Measurements from ENCODE around the gene MRAP2.
"Not testable (repeated sequence)": the region's sequence is repeated elsewhere in the genome, so short reads cannot be mapped to it uniquely, and the experiment has no call there.

Gene MRAP2

DNA sequence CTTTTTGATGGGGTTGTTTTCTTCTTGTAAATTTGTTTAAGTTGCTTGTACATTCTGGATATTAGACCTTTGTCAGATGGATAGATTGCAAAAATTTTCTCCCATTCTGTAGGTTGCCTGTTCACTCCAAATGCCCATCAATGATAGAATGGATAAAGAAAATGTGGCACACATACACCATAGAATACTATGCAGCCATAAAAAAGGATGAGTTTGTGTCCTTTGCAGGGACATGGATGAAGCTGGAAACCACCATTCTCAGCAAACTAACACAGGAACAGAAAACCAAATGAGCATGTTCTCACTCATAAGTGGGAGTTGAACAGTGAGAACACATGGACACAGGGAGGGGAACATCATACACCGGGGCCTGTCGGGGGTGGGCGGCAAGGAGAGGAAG is 1.6 kb upstream of the MRAP2 start:
- not testable (repeated sequence) for DNase-seq (ENCODE audit: low spot score)

DNA sequence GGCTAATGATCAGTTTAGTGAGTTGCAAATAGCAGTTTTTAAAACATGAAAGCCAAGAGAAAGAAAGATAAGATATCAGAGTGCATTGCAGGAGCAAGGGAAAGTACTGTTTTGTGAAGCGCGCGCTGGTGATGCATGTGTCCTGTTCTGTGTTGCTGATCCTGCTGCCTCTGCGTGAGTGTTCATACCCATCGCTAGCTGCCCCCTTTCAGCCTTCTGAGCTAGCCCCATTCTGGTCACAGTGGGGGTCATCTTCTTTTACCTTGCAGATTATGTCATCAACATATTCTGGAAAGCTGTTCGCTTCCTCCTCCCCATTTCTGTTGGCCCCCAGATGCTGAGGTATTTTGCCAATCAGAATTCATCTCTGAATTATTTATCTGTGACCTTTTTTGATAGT is 1.9 kb downstream of the MRAP2 start:
- no peak for DNase-seq (ENCODE audit: low spot score)

DNA sequence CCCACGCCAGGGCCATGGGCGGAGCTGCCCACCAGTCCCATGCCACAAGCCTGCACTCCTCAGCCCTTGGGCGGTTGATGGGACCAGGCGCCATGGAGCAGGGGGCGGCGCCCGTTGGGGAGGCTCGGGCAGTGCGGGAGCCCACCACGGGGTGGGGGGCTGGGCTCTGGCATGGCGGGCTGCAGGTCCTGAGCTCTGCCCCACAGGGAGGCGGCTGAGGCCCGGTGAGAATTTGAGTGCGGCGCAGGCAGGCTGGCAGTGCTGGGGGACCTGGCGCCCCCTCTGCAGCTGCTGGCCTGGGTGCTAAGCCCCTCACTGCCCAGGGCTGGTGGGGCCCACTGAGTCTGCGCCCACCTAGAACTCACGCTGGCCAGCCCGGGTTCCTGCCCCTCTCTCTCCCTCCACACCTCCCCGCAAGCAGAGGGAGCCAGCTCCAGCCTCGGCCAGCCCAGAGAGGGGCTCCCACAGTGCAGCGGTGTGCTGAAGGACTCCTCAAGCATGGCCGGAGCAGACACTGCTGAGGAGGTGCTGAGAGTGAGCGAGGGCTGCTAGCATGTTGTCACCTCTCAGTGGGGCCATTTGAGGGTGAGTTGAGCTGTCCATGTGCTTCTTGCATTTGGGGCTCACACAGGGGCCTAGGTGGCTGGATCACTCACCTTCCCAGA is 4.0 kb downstream of the MRAP2 start:
- no peak for DNase-seq (ENCODE audit: low spot score)

DNA sequence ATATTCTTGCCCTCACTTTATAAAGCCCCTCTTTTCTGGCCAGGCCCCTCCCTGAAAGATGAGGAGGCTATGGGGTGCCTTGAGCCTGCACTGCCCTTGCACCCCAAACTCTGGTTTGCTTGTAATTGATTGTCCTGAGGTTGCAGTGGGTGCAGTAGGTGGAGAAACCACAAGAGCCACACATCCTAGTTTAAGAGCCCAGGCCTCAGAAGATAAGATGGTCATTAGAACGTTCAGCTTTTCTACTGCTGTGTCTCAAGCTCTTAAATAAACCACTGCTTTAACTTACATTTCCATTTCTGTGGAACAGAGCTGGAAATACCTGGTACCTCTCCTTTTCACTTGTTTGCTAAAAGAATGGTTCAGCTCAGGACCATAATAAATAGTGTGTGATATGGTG is 9.0 kb downstream of the MRAP2 start:
- no peak for DNase-seq (ENCODE audit: low spot score)

DNA sequence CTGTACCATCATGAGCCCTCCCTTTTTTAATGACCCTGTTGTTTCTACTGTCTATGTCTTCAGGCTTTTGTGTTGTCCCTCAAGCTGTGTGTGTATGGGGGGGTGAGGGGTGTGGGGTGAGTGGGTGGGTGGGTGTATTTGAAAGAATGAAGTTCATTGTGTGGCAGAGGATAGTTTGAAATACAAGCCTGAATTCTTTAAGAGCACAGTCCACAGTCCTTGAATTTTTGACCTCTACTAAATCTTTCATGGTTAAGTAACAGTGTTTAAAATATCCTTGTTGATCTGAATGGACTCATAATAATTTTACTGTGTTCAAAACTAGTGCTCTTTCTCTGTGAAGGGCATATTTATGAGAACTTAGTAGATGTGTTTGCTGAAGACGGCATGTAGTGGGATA is 10.0 kb downstream of the MRAP2 start:
- DNase-seq (ENCODE audit: low spot score), result no peak

DNA sequence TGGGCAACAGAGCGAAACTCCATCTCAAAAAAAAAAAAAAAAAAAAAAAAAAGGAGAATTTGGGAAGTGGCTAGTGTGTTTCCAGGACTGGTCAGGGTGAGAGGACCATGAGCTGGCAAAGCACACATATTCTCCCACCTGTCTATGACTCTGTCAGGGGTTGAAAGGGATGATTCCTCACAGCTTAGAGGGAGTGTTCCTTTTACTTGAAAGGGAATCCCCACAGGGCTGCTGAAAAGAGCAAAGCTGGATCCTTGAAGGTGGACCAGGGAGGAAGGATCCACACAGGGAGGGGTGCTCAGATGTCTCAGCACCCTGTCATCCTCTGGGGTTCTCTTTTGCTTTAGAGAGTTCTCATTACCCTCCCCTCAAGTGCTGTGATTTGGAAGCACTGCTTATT is 13.2 kb downstream of the MRAP2 start:
- no peak for DNase-seq (ENCODE audit: low spot score)

DNA sequence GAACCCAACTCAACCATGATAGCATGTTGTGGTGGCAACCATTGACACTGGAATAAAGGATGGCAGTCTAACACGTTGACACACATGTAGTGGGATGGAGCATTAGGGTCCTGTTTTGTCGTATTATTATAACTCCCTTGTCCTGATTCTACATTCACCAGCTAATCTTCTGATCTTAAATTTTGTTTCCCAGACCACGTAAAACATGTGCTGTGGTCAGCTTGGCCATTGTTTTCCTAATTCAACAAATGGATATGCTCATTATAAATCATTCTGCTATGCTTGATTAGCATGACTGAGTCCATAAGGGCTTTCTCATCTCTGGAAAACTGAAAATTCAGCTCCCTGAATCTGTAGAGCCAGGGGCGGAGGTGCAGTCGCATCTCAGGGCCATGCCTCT is 15.0 kb downstream of the MRAP2 start:
- no peak for DNase-seq (ENCODE audit: low spot score)

DNA sequence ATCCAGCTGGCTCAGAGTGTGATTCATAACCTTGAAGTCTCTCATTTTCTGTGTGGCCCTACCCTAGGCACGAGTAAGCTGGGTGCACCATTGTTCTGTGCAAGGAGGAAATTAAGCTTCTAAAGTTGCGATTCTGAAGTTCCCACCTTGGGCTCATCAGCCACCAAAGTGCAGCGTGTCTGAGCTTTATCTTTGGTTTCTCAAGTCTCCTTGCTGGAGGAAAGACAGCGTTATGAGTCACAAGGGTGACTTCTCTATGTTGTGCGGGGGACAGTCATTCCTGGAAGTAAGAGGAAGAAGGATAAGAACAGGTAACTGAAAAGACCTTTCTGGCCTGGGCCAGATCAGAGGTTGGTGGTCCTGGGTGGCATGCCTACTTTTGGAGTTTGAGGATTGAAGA is 16.8 kb downstream of the MRAP2 start:
- no peak for DNase-seq (ENCODE audit: low spot score)

DNA sequence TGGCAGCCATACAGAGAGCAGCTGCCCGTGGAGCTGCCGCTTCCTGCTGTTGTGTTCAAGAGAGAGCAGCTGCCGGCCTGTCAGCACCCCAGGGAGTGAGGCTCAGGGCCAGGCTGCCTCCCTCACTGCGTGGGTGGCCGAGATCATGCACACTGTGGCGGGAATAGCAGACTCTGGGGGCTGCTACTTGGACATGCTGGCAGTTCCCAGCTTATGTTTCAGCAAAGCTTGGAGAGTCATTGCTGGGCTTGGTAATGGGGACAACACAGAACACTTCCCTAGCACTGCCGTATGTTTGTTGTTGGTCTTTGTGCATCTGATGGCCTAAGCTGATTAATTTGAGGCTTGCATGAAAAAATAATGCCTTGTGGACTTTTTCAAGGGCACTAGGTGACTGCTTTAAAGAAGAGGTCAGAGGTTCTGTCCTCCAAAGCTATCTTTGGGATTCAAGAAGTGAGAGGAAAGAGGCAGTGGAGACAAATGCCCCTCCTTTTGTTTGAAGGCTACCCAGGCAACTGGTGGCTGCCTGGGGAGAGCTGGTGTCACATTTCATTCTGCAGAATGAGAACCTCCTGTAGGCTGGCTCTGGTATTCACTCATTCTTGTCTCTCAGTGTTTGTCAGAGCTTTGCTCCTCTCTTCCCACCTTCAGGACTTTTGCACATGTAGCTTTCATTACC is 18.8 kb downstream of the MRAP2 start:
- DNase-seq (ENCODE audit: low spot score), result no peak

DNA sequence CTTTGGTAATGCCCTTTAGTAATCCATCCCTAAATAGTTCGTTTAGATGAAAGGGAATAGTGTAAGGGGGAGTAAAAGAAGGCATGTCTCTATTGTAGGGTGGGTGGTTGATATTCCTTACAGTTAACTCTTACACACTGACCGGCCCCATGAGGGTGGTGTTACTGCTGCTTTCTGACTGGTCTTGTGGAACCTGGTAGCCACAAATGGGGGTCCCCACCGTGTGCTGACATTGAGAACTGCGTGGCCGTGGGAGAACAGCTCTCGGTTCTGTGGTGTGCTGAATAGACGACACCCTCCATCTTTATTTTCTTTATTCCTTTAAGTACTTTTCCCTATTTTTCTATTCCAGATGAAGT is 19.3 kb downstream of the MRAP2 start:
- DNase-seq (ENCODE audit: low spot score), result no peak

DNA sequence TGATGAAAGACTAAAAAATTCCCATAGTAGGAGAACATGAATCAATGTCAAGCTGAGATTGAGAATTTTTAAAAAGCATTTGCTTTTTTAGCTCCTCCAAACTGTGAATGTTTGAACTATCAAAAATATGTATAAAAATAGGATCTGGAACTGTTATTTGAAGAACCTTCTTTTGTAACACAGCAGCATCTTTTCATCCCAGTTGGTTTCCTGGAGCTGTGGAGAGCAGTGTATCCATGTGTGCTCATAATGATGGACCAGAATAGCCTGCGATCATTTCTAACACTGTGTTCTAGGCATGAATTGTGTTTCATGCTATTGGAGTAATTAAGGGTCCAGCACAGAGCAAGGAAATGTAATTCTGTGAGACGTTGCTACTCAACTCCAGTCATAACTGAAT is 22.1 kb downstream of the MRAP2 start:
- DNase-seq (ENCODE audit: low spot score), result no peak

DNA sequence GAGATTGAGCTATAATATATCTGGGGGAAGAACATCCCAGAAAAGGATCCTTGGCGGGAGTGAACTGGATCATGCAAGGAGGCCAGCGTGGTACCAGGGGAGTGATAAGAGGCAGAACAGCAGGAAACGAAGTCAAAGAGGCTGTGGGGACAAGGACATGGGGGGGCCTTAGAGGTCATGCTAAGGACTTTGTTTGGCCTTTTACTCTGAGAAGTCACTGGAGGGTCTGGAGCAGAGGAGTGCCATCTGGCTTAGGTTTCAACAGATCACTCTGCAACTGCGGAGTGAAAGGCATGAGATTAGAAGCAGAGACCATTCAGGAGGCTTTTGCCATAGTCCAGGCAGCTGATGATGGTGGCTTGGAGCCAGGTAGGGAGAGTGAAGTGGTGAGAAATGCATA is 24.3 kb downstream of the MRAP2 start:
- DNase-seq (ENCODE audit: low spot score), result no peak

DNA sequence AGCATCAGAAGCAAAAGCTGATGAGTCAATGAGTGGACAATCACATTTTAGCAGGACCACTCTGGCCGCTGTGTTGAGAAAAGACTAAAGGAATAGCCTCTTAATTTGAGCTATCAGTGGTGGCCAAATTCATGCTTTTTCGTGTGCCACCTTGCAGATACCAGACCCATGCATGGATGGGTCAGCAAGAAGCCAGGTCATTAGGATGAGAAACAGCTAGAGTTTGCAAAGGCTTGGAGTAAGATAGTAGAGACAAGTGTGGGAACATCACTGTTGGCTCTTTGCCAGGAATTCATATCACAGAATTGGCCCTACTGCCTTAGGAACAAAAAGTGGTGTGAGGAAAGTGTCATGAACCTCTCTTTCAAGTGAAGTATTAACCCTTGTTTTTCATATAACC is 25.5 kb downstream of the MRAP2 start:
- DNase-seq (ENCODE audit: low spot score), result no peak

DNA sequence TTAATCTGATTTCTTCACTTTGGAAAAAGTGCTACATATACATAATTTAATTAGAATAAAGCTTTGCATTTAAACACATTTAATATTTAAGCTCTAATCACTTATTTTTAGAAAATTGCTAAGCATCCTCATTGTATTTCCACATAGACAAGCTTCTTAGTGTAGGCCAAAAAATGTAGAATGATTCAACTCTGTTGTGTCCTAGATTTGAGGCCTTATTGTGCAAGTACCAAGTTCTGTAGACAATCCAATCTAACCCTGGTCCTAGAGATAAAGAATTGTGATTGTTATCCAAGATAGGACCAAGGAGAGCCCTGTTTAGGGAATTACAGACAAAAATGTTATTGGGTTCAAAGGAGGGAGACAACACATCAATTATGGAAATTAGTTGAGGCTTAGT is 27.6 kb downstream of the MRAP2 start:
- no peak for DNase-seq (ENCODE audit: low spot score)

DNA sequence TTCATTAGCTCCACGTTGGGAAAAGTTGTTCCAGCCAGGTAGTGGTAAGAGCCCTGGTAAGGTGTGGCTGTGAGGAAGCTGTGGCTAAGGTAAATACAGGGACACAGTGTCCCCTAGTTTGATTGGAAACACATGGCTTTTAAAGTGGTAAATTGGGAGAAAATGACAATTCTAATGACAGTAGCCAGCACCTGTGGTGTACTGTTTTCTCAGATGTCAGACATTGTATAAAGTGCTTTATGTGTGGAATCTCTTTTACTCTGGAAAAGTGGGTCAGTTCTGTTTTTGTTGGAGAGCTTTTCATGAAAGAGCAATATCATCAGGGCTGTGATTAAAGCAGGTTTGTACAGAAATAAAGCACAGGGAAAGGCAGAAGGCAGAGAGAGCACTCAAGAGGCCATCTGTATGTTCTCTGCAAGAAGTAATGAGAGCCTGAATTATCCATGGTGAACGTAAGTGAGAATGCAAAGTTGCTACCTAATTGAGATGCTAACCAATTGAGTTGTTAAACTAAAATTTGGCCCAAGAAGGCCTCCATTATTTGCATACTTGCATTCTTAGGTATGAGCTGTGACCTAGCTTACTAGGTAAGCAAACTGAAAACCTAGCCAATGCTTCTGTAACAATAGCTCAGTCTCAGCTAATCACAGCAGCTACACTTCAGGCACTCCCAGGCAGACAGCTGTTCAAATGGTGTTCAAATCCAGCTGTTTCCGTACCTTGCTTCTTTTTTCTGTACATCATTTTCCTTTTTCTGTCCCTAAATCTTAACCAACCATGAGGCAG is 28.2 kb downstream of the MRAP2 start:
- no peak for DNase-seq (ENCODE audit: low spot score)

DNA sequence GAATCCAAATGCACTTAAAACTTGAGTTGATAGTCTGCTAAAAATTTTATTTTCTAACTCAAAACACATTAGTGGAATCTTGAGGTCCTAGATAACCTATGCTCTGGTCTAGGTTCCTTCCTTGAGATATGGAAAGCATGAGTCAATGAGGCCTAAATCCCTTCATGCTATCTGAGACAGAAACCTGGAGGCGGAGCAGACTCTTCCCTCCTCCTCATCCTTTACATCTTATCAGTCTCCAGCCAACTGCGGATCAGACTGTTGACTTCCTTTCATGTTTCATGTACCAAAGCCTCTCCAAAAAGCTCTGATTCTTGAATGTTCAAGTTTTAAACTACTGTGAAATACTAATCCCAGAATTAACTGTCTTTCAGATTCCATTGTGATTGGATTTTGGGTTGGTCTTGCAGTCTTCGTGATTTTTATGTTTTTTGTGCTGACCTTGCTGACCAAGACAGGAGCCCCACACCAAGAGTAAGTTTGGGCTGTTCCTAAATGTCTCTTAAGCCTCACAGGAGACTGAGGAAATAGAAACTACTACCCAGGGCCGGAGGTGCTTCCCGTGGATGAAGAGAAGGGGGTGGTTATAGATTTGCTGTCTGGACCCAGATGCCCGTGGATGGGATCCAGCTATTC is 29.1 kb downstream of the MRAP2 start:
- DNase-seq (ENCODE audit: low spot score), result no peak

DNA sequence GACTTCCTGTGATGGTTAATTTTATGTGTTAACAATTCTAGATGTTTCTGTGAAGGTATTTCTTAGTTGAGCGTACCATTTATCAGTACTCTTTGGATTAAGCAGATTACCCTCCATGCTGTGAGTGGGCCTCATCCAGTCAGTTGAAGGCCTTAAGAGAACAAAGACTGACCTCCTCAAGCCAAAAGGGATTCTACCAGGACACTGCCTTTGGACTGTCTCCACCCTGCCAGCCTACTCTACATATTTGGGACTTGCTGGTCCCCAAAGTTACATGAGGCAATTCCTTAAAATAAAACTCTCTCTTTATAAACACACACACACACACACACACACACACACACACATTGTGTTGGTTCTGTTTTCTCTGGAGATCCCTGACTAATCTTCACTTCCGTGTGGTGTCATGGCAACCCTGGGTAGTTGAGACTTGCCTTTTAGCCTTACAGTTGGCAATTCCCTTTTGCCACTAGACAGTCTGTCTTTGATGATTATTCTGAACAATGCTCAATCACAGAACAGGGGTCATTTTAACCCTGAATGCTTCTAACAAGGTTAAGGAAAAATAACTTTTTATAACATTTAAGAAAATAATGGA is 32.2 kb downstream of the MRAP2 start:
- no peak for DNase-seq (ENCODE audit: low spot score)

DNA sequence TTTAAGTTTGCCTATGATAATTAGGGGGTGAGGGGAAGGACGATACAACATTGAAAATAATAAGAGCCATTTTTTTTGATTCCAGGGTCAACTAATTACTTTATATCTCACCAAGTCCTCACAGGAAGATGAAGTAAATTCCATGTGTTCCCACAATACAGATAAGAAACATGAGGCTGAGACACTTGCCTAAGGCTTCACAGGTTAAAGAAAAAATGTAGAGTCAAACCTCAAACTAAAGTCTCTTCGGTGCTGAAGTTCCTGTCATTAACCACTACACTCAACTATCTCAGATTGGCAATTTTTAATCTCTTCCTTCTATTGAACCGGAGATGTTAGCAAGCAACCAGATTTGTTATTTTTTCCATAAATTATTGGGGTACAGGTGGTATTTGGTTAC is 33.0 kb downstream of the MRAP2 start:
- DNase-seq (ENCODE audit: low spot score), result no peak

DNA sequence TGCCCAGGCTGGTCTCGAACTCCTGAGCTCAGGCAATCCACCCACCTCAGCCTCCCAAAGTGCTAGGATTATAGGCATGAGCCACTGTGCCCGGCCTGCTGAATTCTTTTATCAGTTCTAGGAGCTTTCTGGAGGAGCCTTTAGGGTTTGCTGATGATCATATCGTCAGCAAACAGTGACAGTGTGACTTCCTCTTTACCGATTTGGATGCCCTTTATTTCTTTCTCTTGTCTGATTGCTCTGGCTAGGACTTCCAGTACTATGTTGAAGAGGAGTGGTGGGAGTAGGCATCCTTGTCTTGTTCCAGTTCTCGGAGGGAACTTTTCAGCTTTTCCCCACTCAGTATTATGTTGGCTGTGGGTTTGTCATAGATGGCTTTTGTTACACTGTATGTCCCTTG is 35.3 kb downstream of the MRAP2 start:
- not testable (repeated sequence) for DNase-seq (ENCODE audit: low spot score)

DNA sequence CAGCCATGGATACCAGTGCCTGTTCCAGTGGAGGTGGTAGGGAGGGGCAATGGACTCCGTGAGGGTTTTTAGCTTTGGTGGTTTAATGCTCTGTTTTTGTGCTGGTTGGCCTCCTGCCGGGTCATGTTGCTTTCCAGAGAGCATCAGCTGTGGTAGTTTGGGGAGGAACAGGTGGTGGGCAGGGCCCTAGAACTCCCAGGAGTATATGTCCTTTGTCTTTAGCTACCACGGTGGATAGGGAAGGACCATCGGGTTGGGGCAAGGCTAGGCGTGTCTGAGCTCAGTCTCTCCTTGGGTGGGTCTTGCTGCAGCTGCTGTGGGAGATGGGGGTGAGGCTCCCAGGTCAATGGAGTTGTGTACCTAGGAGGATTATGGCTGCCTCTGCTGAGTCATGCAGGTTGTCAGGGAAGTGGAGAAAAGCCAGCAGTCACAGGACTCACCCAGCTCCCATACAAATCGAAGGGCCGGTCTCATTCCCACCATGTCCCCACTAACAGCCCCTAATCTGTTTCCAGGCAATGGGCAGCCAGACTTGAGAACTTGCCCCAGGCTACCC is 38.9 kb downstream of the MRAP2 start:
- no peak for DNase-seq (ENCODE audit: low spot score)

DNA sequence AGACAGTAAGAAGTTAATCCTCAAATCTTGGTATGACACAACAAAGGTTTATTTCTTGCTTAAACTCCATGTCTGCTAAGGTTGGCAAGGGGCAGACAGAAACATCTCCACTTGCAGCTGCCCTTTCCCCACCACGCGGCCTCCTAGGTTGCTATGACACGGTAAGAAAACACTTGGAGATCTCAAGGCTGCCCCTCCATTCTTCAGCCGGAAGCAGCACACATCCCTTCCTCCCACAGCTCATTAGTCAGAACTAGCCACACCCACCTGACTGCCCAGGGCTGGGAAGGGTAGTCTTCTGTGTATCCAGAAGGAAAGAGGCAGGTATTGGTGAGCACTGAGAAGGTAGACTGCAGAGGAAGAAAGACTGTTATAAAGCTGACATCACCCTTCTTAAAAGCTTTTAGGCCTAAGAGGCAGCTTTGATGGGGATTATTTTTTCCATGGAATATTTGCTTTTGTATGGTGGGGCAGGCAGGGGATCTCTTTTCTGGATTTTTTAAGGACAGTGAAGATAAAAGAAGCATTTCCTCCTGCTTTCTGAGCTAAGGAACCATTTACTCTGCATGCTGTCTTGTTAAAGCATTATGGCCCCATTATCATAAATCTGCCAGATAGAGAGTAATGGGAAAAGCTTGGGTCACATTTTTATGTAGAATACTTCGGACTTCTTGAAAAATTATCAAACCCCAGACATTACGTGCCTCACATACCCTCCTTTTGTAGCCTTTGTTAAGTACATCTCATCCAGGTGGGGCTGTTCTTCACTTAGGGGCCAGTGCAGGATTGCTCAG is 41.6 kb downstream of the MRAP2 start:
- no peak for DNase-seq (ENCODE audit: low spot score)

Measured in CD4-positive, alpha-beta T cell treated with Interleukin-2 at 100 ng/mL for 4 hours (primary cell).